Esophagus muscularis mucosa (tissue), 4 donors: ENCODE results near the gene DYNC1I1. TPM values are rescaled to one million over a fixed set of nuclear protein-coding genes. Genes with fewer than 3 reads are reported as not detected.

ENCODE experiments used
- DNase-seq: peaks from one replicate; pipeline ENCODE4 v3.0.0-alpha.2; 2017; ENCODE audit errors: extremely low spot score
- H3K27ac ChIP-seq, 4 donors: fragments of 200-600 bp; sonication (generic); replicated peaks in 1 of 4; 1 replicate in 3 of 4; 2 replicates in 1 of 4; pipeline ENCODE4 v1.5.1; 2016 to 2019; ENCODE audit warnings: mild to moderate bottlenecking in 1 of 4
- H3K27me3 ChIP-seq, 4 donors: fragments of 200-600 bp; sonication (generic); one replicate each; pipeline versions ENCODE4 v1.5.1 to v1.6.0; 2016 to 2019
- H3K36me3 ChIP-seq, 4 donors: fragments of 200-600 bp; sonication (generic); one replicate each; pipeline ENCODE4 v1.5.1; 2016 to 2019
- H3K4me1 ChIP-seq, 4 donors: fragments of 200-600 bp; sonication (generic); one replicate each; pipeline ENCODE4 v1.5.1; 2016 to 2019
- H3K4me3 ChIP-seq, 4 donors: fragments of 200-600 bp; sonication (generic); 1 replicate in 2 of 4; 2 replicates in 2 of 4; pipeline ENCODE4 v1.5.1; 2016 to 2019; ENCODE audit warnings: mild to moderate bottlenecking in 4 of 4, moderate library complexity in 1 of 4
- H3K9me3 ChIP-seq, 4 donors: fragments of 200-600 bp; sonication (generic); 1 replicate in 3 of 4; 2 replicates in 1 of 4; pipeline ENCODE4 v1.5.1; 2016 to 2019
- CTCF ChIP-seq, 3 experiments: fragments of 200-600 bp in 2 of 3; fragments of 450-650 bp in 1 of 3; sonication (generic) in 2 of 3; IDR thresholded peaks; one replicate each; pipeline ENCODE4 v1.5.1; 2017 to 2019; ENCODE audit warnings: antibody characterized with exemption in 3 of 3, mild to moderate bottlenecking in 2 of 3, moderate library complexity in 1 of 3
- EP300 ChIP-seq: sonication (generic); formaldehyde crosslinking; IDR thresholded peaks from one replicate; pipeline ENCODE4 v1.6.1; 2017; ENCODE audit warnings: antibody characterized with exemption
- POLR2A ChIP-seq: fragments of 450-650 bp; IDR thresholded peaks from one replicate; pipeline ENCODE4 v1.6.1; 2017; ENCODE audit warnings: antibody characterized with exemption, moderate library complexity, mild to moderate bottlenecking, low read depth
- POLR2AphosphoS5 ChIP-seq, 2 donors: sonication (generic); formaldehyde crosslinking; IDR thresholded peaks; one replicate each; pipeline ENCODE4 v1.6.1; 2017; ENCODE audit warnings: antibody characterized with exemption in 2 of 2
- WGBS: methylation state at CpG from one replicate; pipeline ENCODE4 v1.1.5; 2018; 5-methylcytosine and 5-hydroxymethylcytosine counted together
- intact Hi-C: fragments of 100-400 bp; cut with DNase I; formaldehyde crosslinking; loops from one replicate; pipeline ENCODE4 v1.15.1; 2023
- total RNA-seq, 4 donors: library from RNA; depleted of rRNA; stranded (reverse); fragments of >200 nt; gene quantifications; one replicate each; pipeline versions ENCODE4 v1.1.0 to v1.2.1, GENCODE V29; 2016

Gene DYNC1I1
- total RNA-seq, 4 donors from 2014 or later: 8.7 to 16.4 (median 12.3) TPM

- H3K36me3 ChIP-seq: peaks cover 7 to 50% (median 24%) of the 10 kb centered on the region in 4 donors
- H3K4me3 ChIP-seq: no peak overlapping the region
- TF ChIP-seq POLR2A (no peak), EP300 (no peak), POLR2AphosphoS5 (IDR thresholded peaks at IDR 0.05) (no peak), CTCF (IDR thresholded peaks at IDR 0.05) (no peak)
- intact Hi-C loops: no loop called here
- peaks cover 0 to 6% (median 3%) of the 10 kb centered on the region in 4 donors for H3K4me1 ChIP-seq
- no peaks in the 10 kb centered on the region for H3K9me3 ChIP-seq
- no peak overlapping the region for H3K27ac ChIP-seq
- no peaks in the 10 kb centered on the region for H3K27me3 ChIP-seq
- DNase-seq: no peak
- 93% methylated on average over 6 of the region's 6 CpGs for WGBS
Observed at GRCh38 chr7:96121752-96122151, 349.4 kb downstream of the DYNC1I1 start.

- Histone ChIP-seq H3K4me1 (peaks cover 0 to 6% (median 3%) of the 10 kb centered on the region in 4 donors), H3K27ac (no peak overlapping the region), H3K36me3 (peaks cover 7 to 50% (median 24%) of the 10 kb centered on the region in 4 donors), H3K4me3 (no peak overlapping the region), H3K9me3 (no peaks in the 10 kb centered on the region), H3K27me3 (no peaks in the 10 kb centered on the region)
- intact Hi-C loops: no loop called here
- no peak for DNase-seq
- TF ChIP-seq EP300 (no peak), POLR2AphosphoS5 (IDR thresholded peaks at IDR 0.05) (no peak), POLR2A (no peak), CTCF (IDR thresholded peaks at IDR 0.05) (no peak)
- 94% methylated on average over 2 of the region's 2 CpGs for WGBS
Observed at GRCh38 chr7:96122746-96123145, 350.4 kb downstream of the DYNC1I1 start.

GRCh38 chr7:96126382-96126781 is 354.0 kb downstream of the DYNC1I1 start:
- DNase-seq: no peak
- no peaks in the 10 kb centered on the region for H3K27me3 ChIP-seq
- H3K27ac ChIP-seq: no peak overlapping the region
- no peak overlapping the region for H3K4me3 ChIP-seq
- H3K4me1 ChIP-seq: peaks cover 0 to under 1% (median 0%) of the 10 kb centered on the region in 4 donors
- intact Hi-C loops: no loop called here
- no peaks in the 10 kb centered on the region for H3K9me3 ChIP-seq
- H3K36me3 ChIP-seq: peaks cover 10 to 59% (median 28%) of the 10 kb centered on the region in 4 donors
- TF ChIP-seq POLR2AphosphoS5 (IDR thresholded peaks at IDR 0.05) (no peak), POLR2A (no peak), EP300 (no peak), CTCF (IDR thresholded peaks at IDR 0.05) (no peak)

DNA sequence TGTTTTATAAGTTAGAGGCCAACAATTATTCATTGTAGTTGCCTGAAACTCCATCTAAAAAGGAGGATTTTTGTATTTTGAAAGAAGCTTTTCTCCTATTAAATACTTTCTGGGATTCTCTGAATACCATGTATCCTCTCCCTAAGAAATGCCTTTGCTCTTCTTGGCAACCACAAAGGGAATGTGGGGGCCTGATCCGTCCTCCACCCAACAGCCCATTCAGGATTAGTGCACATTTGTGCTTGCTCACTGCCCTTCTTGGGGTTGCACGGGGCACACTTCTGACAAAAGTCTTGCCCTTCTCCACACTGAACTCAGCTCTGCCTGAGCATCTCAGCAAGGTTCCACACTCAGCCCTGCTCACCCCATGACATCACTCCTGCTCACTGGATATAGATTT is 355.4 kb downstream of the DYNC1I1 start:
- no peak for TF ChIP-seq EP300
- no peak for TF ChIP-seq POLR2AphosphoS5 (IDR thresholded peaks at IDR 0.05)
- TF ChIP-seq POLR2A: no peak
- TF ChIP-seq CTCF (IDR thresholded peaks at IDR 0.05): no peak
- no peaks in the 10 kb centered on the region for H3K9me3 ChIP-seq

DNA sequence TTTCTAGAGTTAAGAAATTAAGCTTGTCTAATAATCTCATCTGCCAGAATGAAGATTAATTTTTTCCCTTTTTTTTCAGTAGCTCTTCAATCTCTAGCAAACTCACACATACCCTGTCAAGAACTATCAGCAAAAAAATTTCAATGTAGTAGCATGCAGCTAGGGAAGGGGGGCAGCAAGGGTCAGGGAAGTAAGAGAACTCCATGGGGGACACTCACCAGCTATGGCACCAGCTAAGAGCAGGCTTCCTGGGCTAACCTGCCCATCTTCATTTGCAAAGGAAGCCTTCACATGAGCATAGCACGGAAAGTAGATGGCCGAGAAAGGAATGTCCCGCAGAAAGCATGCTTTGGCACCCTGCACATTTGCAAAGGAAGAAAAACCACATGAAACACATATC is 359.2 kb downstream of the DYNC1I1 start:
- H3K27me3 ChIP-seq: no peaks in the 10 kb centered on the region
- no peak overlapping the region for H3K27ac ChIP-seq
- no peak overlapping the region for H3K4me3 ChIP-seq
- DNase-seq: no peak
- H3K36me3 ChIP-seq: peaks cover 8 to 75% (median 37%) of the 10 kb centered on the region in 4 donors
- 95% methylated on average over 3 of the region's 3 CpGs for WGBS
- H3K4me1 ChIP-seq: no peaks in the 10 kb centered on the region
- intact Hi-C loops: no loop called here
- no peak for TF ChIP-seq EP300
- no peak for TF ChIP-seq POLR2AphosphoS5 (IDR thresholded peaks at IDR 0.05)
- no peak for TF ChIP-seq POLR2A
- TF ChIP-seq CTCF (IDR thresholded peaks at IDR 0.05): no peak
- H3K9me3 ChIP-seq: no peaks in the 10 kb centered on the region

More for the DNA sequence above, 355.4 kb downstream of the DYNC1I1 start:
- Histone ChIP-seq H3K27ac (no peak overlapping the region), H3K27me3 (no peaks in the 10 kb centered on the region), H3K4me1 (no peaks in the 10 kb centered on the region), H3K36me3 (peaks cover 8 to 60% (median 29%) of the 10 kb centered on the region in 4 donors), H3K4me3 (no peak overlapping the region)
- intact Hi-C loops: no loop called here
- 63% methylated on average over 2 of the region's 2 CpGs for WGBS
- no peak for DNase-seq
